ENCODE measurements around the gene GPRC5B.

GPRC5B gene

GRCh38 chr16:19861133-19861532, 23.5 kb downstream of the GPRC5B start:
- H3K36me3 ChIP-seq (ENCODE audit: control insufficient read depth in 5 of 5, insufficient read depth in 5 of 5, low read length in 5 of 5) = peaks cover 0 to 52% (median 49%) of the 10 kb centered on the region in 5 donors
- no peak overlapping the region for H3K27ac ChIP-seq (ENCODE audit: low read depth, low read length)
- no peaks in the 10 kb centered on the region for H3K9me3 ChIP-seq (ENCODE audit: control insufficient read depth in 5 of 5, low read length in 5 of 5)
- no peak overlapping the region for H3K9ac ChIP-seq (ENCODE audit: low read length in 5 of 5)
- no peak overlapping the region for H3K4me3 ChIP-seq (ENCODE audit: low read depth in 1 of 5, low read length in 5 of 5)
- H3K4me1 ChIP-seq (ENCODE audit: control insufficient read depth in 5 of 5, insufficient read depth in 5 of 5, low read length in 5 of 5) = peaks cover 0 to 9% (median 2%) of the 10 kb centered on the region in 5 donors
- H3K27me3 ChIP-seq (ENCODE audit: control insufficient read depth in 5 of 5, insufficient read depth in 4 of 5, low read length in 5 of 5) = peaks cover 0 to 4% (median 0%) of the 10 kb centered on the region in 5 donors

GRCh38 chr16:19860166-19861041, 24.2 kb downstream of the GPRC5B start:
- no peak overlapping the region for H3K27ac ChIP-seq (ENCODE audit: low read depth, low read length)
- H3K9ac ChIP-seq (ENCODE audit: low read length in 5 of 5) = no peak overlapping the region
- H3K4me3 ChIP-seq (ENCODE audit: low read depth in 1 of 5, low read length in 5 of 5) = no peak overlapping the region
- H3K27me3 ChIP-seq (ENCODE audit: control insufficient read depth in 5 of 5, insufficient read depth in 4 of 5, low read length in 5 of 5) = peaks cover 0 to 4% (median 0%) of the 10 kb centered on the region in 5 donors
- peaks cover 0 to 9% (median 2%) of the 10 kb centered on the region in 5 donors for H3K4me1 ChIP-seq (ENCODE audit: control insufficient read depth in 5 of 5, insufficient read depth in 5 of 5, low read length in 5 of 5)
- no peaks in the 10 kb centered on the region for H3K9me3 ChIP-seq (ENCODE audit: control insufficient read depth in 5 of 5, low read length in 5 of 5)
- peaks cover 0 to 54% (median 50%) of the 10 kb centered on the region in 5 donors for H3K36me3 ChIP-seq (ENCODE audit: control insufficient read depth in 5 of 5, insufficient read depth in 5 of 5, low read length in 5 of 5)

- Histone ChIP-seq H3K27ac (ENCODE audit: low read depth, low read length) (no peak overlapping the region), H3K9ac (ENCODE audit: low read length in 5 of 5) (no peak overlapping the region), H3K36me3 (ENCODE audit: control insufficient read depth in 5 of 5, insufficient read depth in 5 of 5, low read length in 5 of 5) (peaks cover 0 to 52% (median 47%) of the 10 kb centered on the region in 5 donors), H3K4me1 (ENCODE audit: control insufficient read depth in 5 of 5, insufficient read depth in 5 of 5, low read length in 5 of 5) (peaks cover 0 to 3% (median 0%) of the 10 kb centered on the region in 5 donors), H3K4me3 (ENCODE audit: low read depth in 1 of 5, low read length in 5 of 5) (no peak overlapping the region), H3K9me3 (ENCODE audit: control insufficient read depth in 5 of 5, low read length in 5 of 5) (no peaks in the 10 kb centered on the region), H3K27me3 (ENCODE audit: control insufficient read depth in 5 of 5, insufficient read depth in 4 of 5, low read length in 5 of 5) (peaks cover 0 to 4% (median 0%) of the 10 kb centered on the region in 5 donors)
Measured at GRCh38 chr16:19859603-19860002, 25.0 kb downstream of the GPRC5B start.

- Histone ChIP-seq H3K9me3 (ENCODE audit: control insufficient read depth in 5 of 5, low read length in 5 of 5) (no peaks in the 10 kb centered on the region), H3K36me3 (ENCODE audit: control insufficient read depth in 5 of 5, insufficient read depth in 5 of 5, low read length in 5 of 5) (peaks cover 0 to 51% (median 44%) of the 10 kb centered on the region in 5 donors), H3K27me3 (ENCODE audit: control insufficient read depth in 5 of 5, insufficient read depth in 4 of 5, low read length in 5 of 5) (peaks cover 0 to 4% (median 0%) of the 10 kb centered on the region in 5 donors), H3K4me3 (ENCODE audit: low read depth in 1 of 5, low read length in 5 of 5) (no peak overlapping the region), H3K4me1 (ENCODE audit: control insufficient read depth in 5 of 5, insufficient read depth in 5 of 5, low read length in 5 of 5) (no peaks in the 10 kb centered on the region), H3K9ac (ENCODE audit: low read length in 5 of 5) (no peak overlapping the region), H3K27ac (ENCODE audit: low read depth, low read length) (no peak overlapping the region)
Measured at GRCh38 chr16:19859166-19859565, 25.5 kb downstream of the GPRC5B start.

GRCh38 chr16:19858340-19859018, 26.2 kb downstream of the GPRC5B start:
- Histone ChIP-seq H3K4me1 (ENCODE audit: control insufficient read depth in 5 of 5, insufficient read depth in 5 of 5, low read length in 5 of 5) (no peaks in the 10 kb centered on the region), H3K27me3 (ENCODE audit: control insufficient read depth in 5 of 5, insufficient read depth in 4 of 5, low read length in 5 of 5) (peaks cover 0 to 4% (median 0%) of the 10 kb centered on the region in 5 donors), H3K36me3 (ENCODE audit: control insufficient read depth in 5 of 5, insufficient read depth in 5 of 5, low read length in 5 of 5) (peaks cover 0 to 48% (median 44%) of the 10 kb centered on the region in 5 donors), H3K4me3 (ENCODE audit: low read depth in 1 of 5, low read length in 5 of 5) (no peak overlapping the region), H3K27ac (ENCODE audit: low read depth, low read length) (no peak overlapping the region), H3K9me3 (ENCODE audit: control insufficient read depth in 5 of 5, low read length in 5 of 5) (no peaks in the 10 kb centered on the region), H3K9ac (ENCODE audit: low read length in 5 of 5) (no peak overlapping the region)

GRCh38 chr16:19857593-19858339, 26.9 kb downstream of the GPRC5B start:
- no peaks in the 10 kb centered on the region for H3K4me1 ChIP-seq (ENCODE audit: control insufficient read depth in 5 of 5, insufficient read depth in 5 of 5, low read length in 5 of 5)
- peaks cover 0 to 4% (median 0%) of the 10 kb centered on the region in 5 donors for H3K27me3 ChIP-seq (ENCODE audit: control insufficient read depth in 5 of 5, insufficient read depth in 4 of 5, low read length in 5 of 5)
- H3K9ac ChIP-seq (ENCODE audit: low read length in 5 of 5) = no peak overlapping the region
- H3K9me3 ChIP-seq (ENCODE audit: control insufficient read depth in 5 of 5, low read length in 5 of 5) = no peaks in the 10 kb centered on the region
- H3K36me3 ChIP-seq (ENCODE audit: control insufficient read depth in 5 of 5, insufficient read depth in 5 of 5, low read length in 5 of 5) = peaks cover 0 to 48% (median 44%) of the 10 kb centered on the region in 5 donors
- H3K27ac ChIP-seq (ENCODE audit: low read depth, low read length) = no peak overlapping the region
- H3K4me3 ChIP-seq (ENCODE audit: low read depth in 1 of 5, low read length in 5 of 5) = no peak overlapping the region

- peaks cover 0 to 4% (median 0%) of the 10 kb centered on the region in 5 donors for H3K27me3 ChIP-seq (ENCODE audit: control insufficient read depth in 5 of 5, insufficient read depth in 4 of 5, low read length in 5 of 5)
- no peaks in the 10 kb centered on the region for H3K9me3 ChIP-seq (ENCODE audit: control insufficient read depth in 5 of 5, low read length in 5 of 5)
- H3K36me3 ChIP-seq (ENCODE audit: control insufficient read depth in 5 of 5, insufficient read depth in 5 of 5, low read length in 5 of 5) = peaks cover 0 to 40% (median 37%) of the 10 kb centered on the region in 5 donors
- H3K9ac ChIP-seq (ENCODE audit: low read length in 5 of 5) = no peak overlapping the region
- no peak overlapping the region for H3K4me3 ChIP-seq (ENCODE audit: low read depth in 1 of 5, low read length in 5 of 5)
- peaks cover 0 to 5% (median 0%) of the 10 kb centered on the region in 5 donors for H3K4me1 ChIP-seq (ENCODE audit: control insufficient read depth in 5 of 5, insufficient read depth in 5 of 5, low read length in 5 of 5)
- no peak overlapping the region for H3K27ac ChIP-seq (ENCODE audit: low read depth, low read length)
Measured at GRCh38 chr16:19856120-19856519, 28.5 kb downstream of the GPRC5B start.

- H3K4me3 ChIP-seq (ENCODE audit: low read depth in 1 of 5, low read length in 5 of 5) = no peak overlapping the region
- H3K27ac ChIP-seq (ENCODE audit: low read depth, low read length) = no peak overlapping the region
- peaks cover 0 to 5% (median 0%) of the 10 kb centered on the region in 5 donors for H3K4me1 ChIP-seq (ENCODE audit: control insufficient read depth in 5 of 5, insufficient read depth in 5 of 5, low read length in 5 of 5)
- no peaks in the 10 kb centered on the region for H3K9me3 ChIP-seq (ENCODE audit: control insufficient read depth in 5 of 5, low read length in 5 of 5)
- peaks cover 0 to 28% (median 25%) of the 10 kb centered on the region in 5 donors for H3K36me3 ChIP-seq (ENCODE audit: control insufficient read depth in 5 of 5, insufficient read depth in 5 of 5, low read length in 5 of 5)
- peaks cover 0 to 4% (median 0%) of the 10 kb centered on the region in 5 donors for H3K27me3 ChIP-seq (ENCODE audit: control insufficient read depth in 5 of 5, insufficient read depth in 4 of 5, low read length in 5 of 5)
- H3K9ac ChIP-seq (ENCODE audit: low read length in 5 of 5) = no peak overlapping the region
Measured at GRCh38 chr16:19854543-19854876, 30.1 kb downstream of the GPRC5B start.

GRCh38 chr16:19853742-19854542, 30.7 kb downstream of the GPRC5B start:
- Histone ChIP-seq H3K4me3 (ENCODE audit: low read depth in 1 of 5, low read length in 5 of 5) (no peak overlapping the region), H3K4me1 (ENCODE audit: control insufficient read depth in 5 of 5, insufficient read depth in 5 of 5, low read length in 5 of 5) (peaks cover 0 to 5% (median 0%) of the 10 kb centered on the region in 5 donors), H3K27me3 (ENCODE audit: control insufficient read depth in 5 of 5, insufficient read depth in 4 of 5, low read length in 5 of 5) (peaks cover 0 to 4% (median 0%) of the 10 kb centered on the region in 5 donors), H3K9ac (ENCODE audit: low read length in 5 of 5) (no peak overlapping the region), H3K36me3 (ENCODE audit: control insufficient read depth in 5 of 5, insufficient read depth in 5 of 5, low read length in 5 of 5) (peaks cover 0 to 22% (median 19%) of the 10 kb centered on the region in 5 donors), H3K9me3 (ENCODE audit: control insufficient read depth in 5 of 5, low read length in 5 of 5) (no peaks in the 10 kb centered on the region), H3K27ac (ENCODE audit: low read depth, low read length) (no peak overlapping the region)

All from subcutaneous abdominal adipose tissue (tissue), 5 donors.